Tibial artery (tissue), 4 donors: ENCODE measurements around the gene VASN.

Source experiments
- DNase-seq, 2 donors: peaks; one replicate each; pipeline ENCODE4 v3.0.0-alpha.2; 2019
- H3K27ac ChIP-seq, 2 donors: fragments of 200-600 bp; sonication (generic) in 1 of 2; 1 replicate in 1 of 2; 2 replicates in 1 of 2; pipeline ENCODE4 v1.5.1; 2018 to 2019; ENCODE audit warnings: mild to moderate bottlenecking in 1 of 2
- H3K27me3 ChIP-seq, 2 donors: fragments of 200-600 bp; sonication (generic) in 1 of 2; one replicate each; pipeline versions ENCODE4 v1.5.1 to v1.6.0; 2016 to 2019
- H3K36me3 ChIP-seq, 3 donors: fragments of 200-600 bp; sonication (generic) in 2 of 3; one replicate each; pipeline ENCODE4 v1.5.1; 2016 to 2019; ENCODE audit warnings: mild to moderate bottlenecking in 2 of 3
- H3K4me1 ChIP-seq, 4 donors: fragments of 200-600 bp; sonication (generic) in 2 of 4; 1 replicate in 3 of 4; 2 replicates in 1 of 4; pipeline ENCODE4 v1.5.1; 2016 to 2019
- H3K4me3 ChIP-seq, 2 donors: fragments of 200-600 bp; sonication (generic) in 1 of 2; 1 replicate in 1 of 2; 2 replicates in 1 of 2; pipeline ENCODE4 v1.5.1; 2018 to 2019; ENCODE audit warnings: mild to moderate bottlenecking in 2 of 2
- H3K9me3 ChIP-seq, 3 donors: fragments of 200-600 bp; sonication (generic) in 1 of 3; one replicate each; pipeline ENCODE4 v1.5.1; 2016 to 2019
- CTCF ChIP-seq, 2 experiments: fragments of 200-600 bp in 1 of 2; fragments of 450-650 bp in 1 of 2; IDR thresholded peaks; one replicate each; pipeline ENCODE4 v1.5.1; 2017 to 2019; ENCODE audit warnings: antibody characterized with exemption in 2 of 2, mild to moderate bottlenecking in 1 of 2, moderate library complexity in 1 of 2
- intact Hi-C: fragments of 100-400 bp; cut with DNase I; formaldehyde crosslinking; loops from one replicate; pipeline ENCODE4 v1.15.0; 2023; ENCODE audit warnings: low total_unique reads

VASN gene

DNA sequence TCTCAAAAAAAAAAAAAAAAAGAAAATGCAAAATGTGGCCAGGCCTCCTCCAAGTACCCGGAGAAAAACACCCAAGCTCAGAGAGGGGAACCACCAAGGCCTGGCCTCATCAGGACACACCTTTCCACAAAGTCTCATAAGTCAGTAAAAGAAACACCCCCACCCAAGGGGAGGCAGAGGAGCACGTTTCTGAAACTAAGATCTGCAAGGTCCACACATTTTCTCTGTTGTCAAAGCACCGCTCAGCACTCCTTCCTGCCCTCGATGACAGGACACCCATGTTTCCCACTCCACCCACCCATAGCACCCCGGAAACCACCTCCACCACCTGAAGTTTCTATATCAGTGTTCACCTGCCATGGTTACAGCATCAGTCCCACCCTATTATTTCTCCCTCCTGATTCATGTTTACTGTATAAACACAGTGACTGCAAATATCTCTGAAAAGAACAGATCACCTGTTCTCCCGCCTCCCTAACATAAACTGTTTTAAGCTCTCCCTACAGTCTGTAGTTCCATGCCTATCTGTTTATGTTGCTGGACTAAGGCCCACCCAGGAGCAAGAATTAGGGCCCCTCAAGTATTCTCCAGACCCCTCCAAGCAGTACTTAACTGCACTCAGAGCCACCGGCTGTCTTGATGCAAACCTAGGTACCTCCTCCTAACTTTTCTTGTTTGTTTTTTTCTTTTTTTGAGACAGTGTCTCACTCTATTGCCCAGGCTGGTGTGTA lies 42.7 kb downstream of the VASN start:
- TF ChIP-seq CTCF (IDR thresholded peaks at IDR 0.05) = no peak
- Histone ChIP-seq H3K27ac (no peak overlapping the region), H3K9me3 (no peaks in the 10 kb centered on the region), H3K4me1 (peaks cover 0 to 24% (median 17%) of the 10 kb centered on the region in 4 donors), H3K27me3 (no peaks in the 10 kb centered on the region), H3K4me3 (no peak overlapping the region), H3K36me3 (peaks cover 0 to 15% (median 7%) of the 10 kb centered on the region in 3 donors)
- DNase-seq = no peak
- intact Hi-C loops = no loop called here

- intact Hi-C loops = no loop called here
- H3K4me1 ChIP-seq = peaks cover 0 to 20% (median 15%) of the 10 kb centered on the region in 4 donors
Measured at GRCh38 chr16:4415538-4416199, 44.0 kb downstream of the VASN start.

DNA sequence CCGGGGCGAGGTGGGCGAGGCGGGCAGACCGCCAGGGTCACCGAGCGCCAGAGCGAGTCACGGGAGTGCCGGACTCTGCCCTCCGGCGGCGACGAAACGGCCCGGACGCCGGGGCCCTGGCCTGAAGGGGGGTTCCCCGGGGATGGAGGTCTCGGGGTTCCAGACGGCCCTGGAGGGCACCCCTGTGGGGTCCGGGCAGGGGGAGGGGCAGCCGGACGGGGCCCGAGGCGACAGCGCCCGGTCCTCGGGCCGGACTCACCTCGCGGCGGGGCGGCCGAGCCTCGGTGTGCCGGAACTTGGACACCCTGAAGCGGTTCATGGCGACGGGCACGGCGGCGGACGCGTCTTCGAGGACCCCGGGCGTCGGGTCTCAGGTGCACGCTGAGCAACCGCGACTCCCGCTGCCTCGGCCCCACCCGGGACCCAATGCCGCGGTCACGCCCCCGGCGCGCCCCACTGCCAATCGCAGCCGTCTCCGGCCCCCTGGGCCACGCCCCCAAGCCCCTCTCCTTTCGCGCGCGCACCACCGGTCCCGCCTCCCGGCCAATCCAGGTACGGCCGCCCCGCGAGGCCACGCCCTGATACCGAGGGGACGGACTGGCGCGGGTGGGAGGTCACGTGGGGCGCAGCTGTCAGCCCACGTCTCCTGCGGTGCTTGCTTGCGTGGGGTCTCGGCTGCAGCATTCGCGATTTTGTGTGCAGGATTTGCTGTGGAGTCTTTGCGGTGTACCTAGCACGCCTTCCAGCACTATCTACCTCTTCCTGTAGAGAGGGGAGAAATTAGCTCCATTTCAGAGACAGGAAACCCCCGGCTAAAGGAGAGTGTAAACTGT lies 44.8 kb downstream of the VASN start, which contains the start of gene CORO7:
Gene CORO7 (minus strand): TSS at position 397 of the 833 bp plus-strand sequence. CDS start 78 bp downstream, at position 319.
- H3K36me3 ChIP-seq = peaks cover 0 to 8% (median 7%) of the 10 kb centered on the region in 3 donors
- intact Hi-C loops = no loop called here
- H3K4me1 ChIP-seq = peaks cover 0 to 17% (median 14%) of the 10 kb centered on the region in 4 donors
- H3K27ac ChIP-seq = peak within 1 kb of the TSS; percentile 71 to 74
- H3K4me3 ChIP-seq = peak within 1 kb of the TSS; percentile 73 to 94
- peak; percentile 95 to 98 for DNase-seq
- H3K9me3 ChIP-seq = no peaks in the 10 kb centered on the region
- TF ChIP-seq CTCF (IDR thresholded peaks at IDR 0.05) = peak in 1 of 2 experiments; percentile 48
- H3K27me3 ChIP-seq = no peaks in the 10 kb centered on the region

More at GRCh38 chr16:4415538-4416199, 44.0 kb downstream of the VASN start:
- Histone ChIP-seq H3K27me3 (no peaks in the 10 kb centered on the region), H3K27ac (peak overlapping the region; percentile 71 to 74), H3K36me3 (peaks cover 0 to 8% (median 7%) of the 10 kb centered on the region in 3 donors), H3K4me3 (peak overlapping the region; percentile 73 to 94), H3K9me3 (no peaks in the 10 kb centered on the region)
- DNase-seq = peak; percentile 60 to 76
- TF ChIP-seq CTCF (IDR thresholded peaks at IDR 0.05) = no peak

DNA sequence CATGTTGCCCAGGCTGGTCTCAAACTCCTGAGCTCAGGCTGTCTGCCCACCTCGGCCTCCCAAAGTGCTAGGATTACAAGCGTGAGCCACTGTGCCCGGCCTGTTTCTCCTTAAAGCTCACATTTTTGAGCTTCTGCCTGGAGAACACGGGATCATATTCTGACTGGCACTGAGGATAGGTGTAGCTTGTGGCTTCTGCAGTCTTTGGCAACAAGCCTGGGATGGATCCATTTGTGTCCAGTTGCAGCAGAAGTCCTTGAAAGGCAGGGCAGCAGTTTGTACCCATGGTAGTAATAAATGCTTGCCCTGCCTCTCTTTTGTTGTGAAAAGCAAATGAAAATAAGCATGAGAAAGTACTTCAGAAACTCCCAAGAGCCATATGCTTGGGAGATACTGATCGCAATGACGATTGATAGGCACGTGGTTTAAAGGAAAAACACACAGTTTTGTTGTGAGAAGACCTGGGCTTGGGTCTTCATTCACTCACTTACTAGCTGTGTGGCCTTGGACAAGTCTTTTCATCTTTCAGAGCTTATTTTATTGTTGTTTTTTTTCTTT lies 47.8 kb downstream of the VASN start:
- DNase-seq = no peak
- Histone ChIP-seq H3K4me1 (peaks cover 0 to 17% (median 14%) of the 10 kb centered on the region in 4 donors), H3K27ac (no peak overlapping the region), H3K9me3 (no peaks in the 10 kb centered on the region), H3K27me3 (no peaks in the 10 kb centered on the region), H3K36me3 (no peaks in the 10 kb centered on the region), H3K4me3 (no peak overlapping the region)
- intact Hi-C loops = no loop called here
- TF ChIP-seq CTCF (IDR thresholded peaks at IDR 0.05) = no peak

- intact Hi-C loops = no loop called here
- H3K4me3 ChIP-seq = no peak overlapping the region
- H3K36me3 ChIP-seq = no peaks in the 10 kb centered on the region
- no peaks in the 10 kb centered on the region for H3K9me3 ChIP-seq
- no peak for TF ChIP-seq CTCF (IDR thresholded peaks at IDR 0.05)
- DNase-seq = no peak
- no peak overlapping the region for H3K27ac ChIP-seq
- H3K4me1 ChIP-seq = peaks cover 0 to 11% (median 7%) of the 10 kb centered on the region in 4 donors
- no peaks in the 10 kb centered on the region for H3K27me3 ChIP-seq
Measured at GRCh38 chr16:4420505-4421105, 49.0 kb downstream of the VASN start.
